ELF-1 (cell line): ENCODE results near the gene SURF2.

Source experiments
- DNase-seq: peaks from one replicate; pipeline ENCODE4 v3.0.0-alpha.2; 2016; ENCODE audit warnings: low read depth, low spot score

SURF2 gene

DNA sequence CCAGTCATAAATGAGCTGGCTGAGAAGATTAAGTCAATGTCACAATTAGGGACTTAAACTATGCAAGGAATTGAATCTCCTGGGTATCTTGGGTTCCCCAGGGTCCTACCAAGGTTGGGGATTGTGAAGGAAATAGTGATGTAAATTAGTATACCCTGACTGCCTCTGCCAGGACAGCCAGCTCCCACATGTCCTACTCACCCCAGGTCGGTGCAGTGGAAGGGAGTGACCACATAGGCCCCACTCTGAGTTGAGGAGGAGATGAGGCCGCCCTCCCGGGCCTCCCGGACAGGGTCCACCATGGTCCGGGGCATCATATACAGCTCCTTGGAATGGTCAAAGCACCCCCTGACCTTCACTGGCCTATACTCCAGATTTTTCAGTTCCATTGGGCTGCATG, 2.8 kb upstream of the SURF2 start:
- DNase-seq: no peak

DNA sequence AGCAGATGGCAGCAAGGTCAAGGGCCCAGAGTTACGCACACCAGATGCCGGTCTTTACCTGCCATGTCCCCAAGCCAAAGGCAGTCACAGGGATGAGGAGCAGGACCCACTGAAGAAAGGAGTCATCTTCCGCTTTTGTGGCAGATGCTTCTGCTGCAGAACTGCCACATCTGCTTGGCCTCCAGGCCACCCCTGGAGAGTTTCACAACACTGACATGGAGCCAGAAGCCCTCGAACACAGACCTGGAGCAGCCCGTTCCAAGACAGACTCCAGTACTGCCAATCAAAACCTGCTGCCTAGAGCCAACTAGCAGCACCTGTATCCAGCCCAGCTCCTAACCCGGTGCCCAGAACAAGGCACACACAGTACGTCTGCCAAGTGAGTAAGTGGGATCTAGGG, 1.6 kb upstream of the SURF2 start:
- DNase-seq: peak; percentile 19

DNA sequence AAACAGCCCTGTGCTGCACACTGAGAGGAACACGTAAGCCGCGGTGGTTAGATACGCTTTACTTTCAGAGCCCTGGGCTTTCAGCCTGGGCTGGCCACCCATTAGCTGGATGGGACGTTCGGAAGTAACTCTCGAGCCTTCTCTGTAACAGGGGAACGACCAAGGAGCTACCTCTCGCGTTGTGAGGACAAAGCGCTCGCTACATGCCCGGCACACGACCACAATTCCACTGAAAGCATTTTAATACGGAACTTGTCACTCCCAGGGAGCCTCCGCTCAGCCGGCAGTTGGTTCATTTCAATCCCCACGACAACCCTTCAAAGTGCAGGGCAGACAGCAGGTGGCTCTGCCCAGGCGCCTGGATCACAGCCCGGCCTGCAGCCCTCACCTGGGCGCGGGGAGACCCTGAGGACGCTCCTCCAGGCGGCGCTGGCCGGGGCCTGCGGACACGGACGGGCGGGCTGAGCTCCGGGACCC, 431 bp upstream of the SURF2 start:
- DNase-seq: peak; percentile 35

DNA sequence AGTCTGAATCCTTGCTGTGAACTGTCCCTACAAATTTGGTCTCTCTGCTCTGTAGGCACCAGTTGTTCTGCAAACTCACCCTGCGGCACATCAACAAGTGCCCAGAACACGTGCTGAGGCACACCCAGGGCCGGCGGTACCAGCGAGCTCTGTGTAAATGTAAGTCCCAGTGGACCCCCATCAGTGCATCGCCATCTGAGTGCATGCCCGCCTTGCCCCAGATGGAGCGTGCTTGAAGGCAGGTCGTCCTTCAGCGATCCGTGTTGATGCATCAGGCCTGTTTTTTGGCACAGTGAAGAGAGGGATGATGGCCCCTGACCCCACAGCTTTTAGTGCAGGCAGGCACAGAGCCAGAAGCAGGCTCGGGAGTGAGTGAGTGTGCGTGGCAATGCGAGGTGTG, 1.3 kb downstream of the SURF2 start:
- no peak for DNase-seq

DNA sequence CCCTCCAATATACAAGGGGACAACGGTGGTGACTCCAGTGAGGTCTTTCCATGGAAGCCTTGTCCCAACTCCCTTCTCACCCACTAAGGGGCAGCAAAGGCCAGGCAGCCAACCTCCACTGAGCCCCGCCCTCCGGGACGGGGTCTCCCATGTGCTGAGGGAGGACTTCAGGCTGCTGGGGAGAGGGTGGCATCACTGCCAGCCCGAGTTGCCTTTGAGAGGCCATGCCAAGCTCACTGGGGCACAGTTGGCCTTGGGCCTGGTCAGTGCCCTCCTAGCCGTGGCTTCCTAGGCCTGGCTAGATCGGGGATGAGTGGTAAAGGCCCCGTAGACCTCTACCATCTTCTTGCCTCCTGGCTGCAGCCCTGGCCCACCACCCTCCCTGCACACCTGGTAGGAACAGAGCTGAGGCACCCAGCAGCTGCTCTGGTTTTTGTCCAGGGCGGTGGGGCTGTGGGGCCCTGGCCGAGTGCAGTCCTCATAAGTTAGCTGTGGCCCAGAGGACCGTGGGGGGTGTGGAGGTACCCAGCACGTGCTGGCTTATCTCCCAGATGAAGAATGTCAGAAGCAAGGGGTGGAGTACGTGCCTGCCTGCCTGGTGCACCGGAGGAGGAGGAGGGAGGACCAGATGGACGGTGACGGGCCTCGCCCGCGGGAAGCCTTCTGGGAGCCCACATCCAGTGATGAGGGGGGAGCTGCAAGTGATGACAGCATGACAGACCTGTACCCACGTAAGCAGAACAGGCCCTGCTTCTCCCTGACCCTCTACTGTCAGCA, 3.2 kb downstream of the SURF2 start:
- DNase-seq: peak; percentile 64

DNA sequence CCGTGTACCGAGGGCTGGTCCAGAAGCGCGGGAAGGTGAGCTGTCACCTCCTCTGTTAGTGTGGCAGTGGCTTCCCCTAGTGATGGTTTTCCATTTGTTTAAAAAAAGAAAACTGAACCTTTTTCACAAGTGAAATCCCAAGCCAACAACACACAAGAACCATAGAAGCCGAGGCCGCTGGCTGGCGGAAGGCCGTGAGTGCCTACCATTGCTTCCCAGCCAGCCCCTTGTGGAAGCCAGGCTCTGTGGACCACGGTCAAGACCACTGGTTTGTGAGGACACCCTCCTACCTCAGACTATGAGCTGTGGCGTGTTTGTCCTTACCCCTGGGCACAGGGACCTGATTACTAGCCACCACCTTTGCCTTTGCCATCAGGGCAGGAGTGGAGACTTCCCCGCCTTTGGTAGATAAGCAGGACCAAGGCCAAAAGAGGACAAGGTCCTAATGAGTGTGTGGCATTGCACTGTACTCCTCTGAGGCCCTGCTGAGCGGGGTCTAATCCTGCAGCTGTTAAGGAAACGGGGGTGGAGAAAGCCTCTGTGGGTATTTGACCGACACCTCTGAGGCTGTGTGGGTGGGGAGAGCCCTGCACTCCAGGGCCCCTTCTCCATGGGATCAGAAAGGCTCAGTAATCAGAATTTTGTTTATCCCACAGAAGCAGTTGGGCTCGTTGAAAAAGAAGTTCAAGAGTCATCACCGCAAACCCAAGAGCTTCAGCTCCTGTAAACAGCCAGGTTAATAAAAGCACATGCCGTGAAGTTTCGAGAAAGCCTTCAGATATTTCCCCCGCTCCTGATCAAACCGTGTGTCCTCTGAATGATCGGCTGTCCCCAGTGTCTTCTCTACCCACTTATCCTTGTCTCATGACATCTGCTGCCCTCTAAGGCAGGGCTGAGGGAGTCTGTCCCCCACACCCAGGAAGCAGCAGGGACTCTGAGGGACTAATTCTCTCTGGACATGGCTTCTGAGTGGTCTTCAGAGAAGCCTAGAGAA, 4.3 kb downstream of the SURF2 start:
- no peak for DNase-seq

DNA sequence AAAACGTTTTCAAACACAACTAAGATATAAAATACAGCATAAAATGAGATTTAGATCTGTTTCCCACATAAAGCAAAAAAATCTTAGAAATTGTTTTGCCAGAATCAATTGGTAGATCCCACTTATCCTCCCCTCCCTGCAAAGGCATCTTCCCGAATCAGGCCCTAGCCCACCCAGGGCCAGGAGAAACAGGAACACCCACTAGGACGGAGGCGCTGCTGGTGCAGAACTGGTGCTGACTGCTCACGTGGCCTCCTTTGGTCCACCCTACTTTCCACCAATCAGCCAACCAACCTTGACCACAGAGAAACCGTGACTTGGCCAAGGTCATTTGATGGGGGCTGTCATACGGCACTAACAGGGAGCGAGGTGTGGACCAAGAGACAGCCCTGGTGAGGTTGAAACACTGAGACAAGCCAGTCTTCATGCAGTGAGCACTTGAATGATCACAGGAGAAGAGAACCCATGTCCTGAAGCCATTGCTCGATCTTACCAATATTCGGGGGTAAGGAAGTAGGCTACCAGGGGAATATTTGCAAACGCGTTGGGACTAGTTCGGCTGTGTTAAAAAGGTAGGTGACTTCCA, 5.2 kb downstream of the SURF2 start:
- DNase-seq: no peak

DNA sequence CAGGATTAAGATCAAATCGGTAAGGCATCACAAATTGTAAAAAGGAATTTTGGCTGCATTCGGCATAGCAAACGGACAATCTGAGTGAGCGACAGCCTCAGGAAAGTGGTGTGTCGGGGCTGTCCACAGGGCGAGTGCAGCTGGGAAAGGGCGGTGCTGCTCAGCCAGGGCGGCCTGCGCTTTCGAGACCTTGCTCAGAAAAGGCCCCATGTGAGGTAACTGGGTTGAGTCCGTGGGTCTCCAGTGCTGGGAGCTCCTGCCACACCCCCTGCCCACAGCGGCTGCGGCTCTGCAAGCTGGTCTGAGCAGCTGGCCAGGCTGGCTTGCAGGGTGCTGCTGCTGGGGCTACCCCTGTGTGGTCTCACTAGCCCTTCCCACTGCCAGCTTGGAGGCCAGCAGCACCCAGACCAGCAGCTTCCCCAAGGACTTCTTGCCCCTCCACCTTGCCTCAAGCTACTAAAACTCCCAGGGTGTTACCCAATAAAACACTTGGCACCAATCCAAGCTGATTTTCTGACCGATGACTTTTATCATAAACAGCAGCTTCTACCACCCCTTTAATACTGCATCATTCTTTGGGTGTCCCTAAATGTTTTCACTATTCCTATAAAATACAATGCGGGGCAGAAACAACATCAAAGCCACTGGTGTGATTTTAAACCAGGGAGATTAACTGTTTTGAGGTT, 6.2 kb downstream of the SURF2 start:
- no peak for DNase-seq

DNA sequence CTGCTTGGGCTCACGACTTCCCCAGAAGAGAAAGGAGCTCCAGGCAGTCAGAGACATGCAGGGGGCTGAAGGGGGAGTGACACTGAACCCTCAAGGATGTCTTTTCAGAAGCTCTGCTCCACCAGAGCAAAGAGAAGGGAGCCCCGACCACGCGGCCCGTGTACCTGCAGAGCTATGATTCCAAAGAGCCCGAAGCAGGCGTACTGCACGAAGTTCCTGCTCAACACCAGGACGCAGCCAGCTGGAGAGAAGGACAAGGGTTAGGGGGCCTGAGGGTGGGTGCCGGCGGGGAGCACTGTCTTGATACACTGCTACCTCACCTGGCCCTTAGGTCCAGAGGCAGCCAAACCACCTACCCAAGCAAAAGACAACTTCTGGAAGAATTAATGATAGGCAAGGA, 10.1 kb downstream of the SURF2 start:
- DNase-seq: no peak

DNA sequence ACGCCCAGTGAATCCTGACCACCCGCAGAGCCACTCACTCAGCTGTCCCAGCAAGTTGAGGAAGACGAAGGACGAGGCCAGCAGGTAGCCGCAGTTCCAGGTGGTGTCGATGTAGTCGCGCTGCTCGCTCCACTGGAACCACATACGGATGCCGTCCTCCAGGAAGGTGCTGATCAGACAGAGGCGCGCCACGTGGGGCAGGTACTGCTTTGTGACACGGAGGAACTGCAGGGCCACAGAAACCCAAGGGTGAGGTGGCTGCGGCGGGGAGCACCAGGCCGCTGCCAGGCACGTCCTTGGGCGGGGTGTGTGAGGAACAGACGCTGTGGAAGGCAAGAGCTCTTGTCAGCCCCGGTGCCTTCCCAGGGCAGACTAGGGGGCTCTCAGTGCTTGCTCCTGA, 10.9 kb downstream of the SURF2 start:
- DNase-seq: no peak

DNA sequence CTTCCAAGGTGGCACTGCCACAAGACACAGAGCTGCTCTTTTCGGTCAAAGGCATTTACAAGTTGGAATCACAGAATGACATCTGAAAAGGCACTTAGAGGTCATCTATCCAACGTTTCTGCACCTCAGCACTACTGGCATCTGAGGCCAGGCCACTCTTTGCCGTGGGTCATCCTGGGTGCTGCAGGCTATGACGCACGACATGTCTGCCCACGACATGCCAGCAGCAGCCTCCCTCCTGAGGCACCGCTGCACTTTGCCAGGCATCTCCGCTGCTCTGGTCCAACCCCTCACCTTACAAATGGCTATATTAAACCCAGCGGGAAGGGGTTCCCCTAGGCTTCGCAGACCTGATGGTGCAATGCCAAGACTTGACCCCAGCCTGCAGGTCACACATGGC, 11.4 kb downstream of the SURF2 start:
- DNase-seq: no peak

DNA sequence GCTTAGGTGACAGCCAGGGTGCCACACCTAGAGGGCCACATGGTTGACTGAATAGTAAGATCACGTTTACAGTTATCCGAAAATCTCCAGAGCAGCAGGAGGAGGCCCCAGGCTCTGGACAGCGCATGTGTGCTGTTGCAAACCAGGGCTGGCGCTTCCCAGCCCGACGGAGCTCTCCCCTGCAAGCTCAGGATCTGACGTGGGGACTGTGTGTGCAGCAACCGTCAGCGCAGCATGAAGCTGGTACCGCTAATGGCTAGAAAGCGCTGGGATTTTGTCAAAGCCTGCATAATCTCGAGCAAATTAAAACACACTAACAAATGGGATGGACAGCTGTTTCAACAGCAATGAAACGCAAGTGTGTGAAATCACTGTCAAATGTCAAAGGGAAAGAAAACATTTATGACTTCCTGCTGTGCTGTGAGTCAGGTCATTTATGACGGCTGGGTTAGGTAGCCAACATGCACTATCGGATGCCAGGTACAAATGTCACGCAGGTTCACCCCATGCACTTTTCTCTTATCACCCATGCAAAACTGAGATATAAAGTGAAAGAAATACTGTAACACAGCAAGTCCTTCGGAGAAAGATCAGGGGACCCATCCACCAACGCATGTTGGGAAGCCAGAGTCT, 12.0 kb downstream of the SURF2 start:
- no peak for DNase-seq

DNA sequence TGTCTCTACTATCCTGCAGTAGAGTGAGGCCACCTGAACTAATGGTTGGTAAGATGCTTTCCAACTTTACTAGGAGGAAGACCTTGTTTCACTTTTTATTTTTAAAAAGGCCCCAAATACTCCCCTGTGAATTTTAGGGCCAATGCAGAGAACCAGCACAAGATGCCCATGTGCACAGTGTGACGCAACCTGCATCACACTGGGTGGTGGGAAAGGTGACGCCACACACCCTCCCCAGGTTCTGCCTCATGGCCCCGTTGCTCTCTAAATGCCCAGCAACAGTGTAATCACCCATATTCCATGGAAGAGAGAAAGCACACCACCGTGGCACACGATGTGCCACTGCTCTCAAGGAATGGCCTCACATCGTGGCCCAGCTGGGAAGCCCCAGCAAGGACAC, 13.1 kb downstream of the SURF2 start:
- DNase-seq: no peak

DNA sequence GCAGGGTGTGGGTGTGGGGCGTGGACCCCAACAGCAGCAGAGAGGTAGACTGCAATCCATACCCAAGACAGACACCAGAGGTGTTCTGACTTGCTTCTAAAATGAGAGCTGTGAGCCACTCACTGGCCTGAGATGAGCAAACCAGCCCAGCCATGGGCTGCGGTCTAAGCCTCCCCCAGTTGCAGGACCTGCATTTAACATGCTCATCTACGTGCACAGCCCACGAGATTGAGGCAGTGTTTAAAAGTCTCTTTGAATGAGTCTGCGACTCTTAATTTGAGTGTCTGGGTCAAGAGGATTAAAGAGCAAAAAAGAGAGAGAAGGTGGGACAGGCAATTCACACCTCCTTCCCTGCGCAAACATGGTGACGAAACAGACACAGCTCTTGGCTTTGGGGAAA, 13.6 kb downstream of the SURF2 start:
- DNase-seq: no peak

DNA sequence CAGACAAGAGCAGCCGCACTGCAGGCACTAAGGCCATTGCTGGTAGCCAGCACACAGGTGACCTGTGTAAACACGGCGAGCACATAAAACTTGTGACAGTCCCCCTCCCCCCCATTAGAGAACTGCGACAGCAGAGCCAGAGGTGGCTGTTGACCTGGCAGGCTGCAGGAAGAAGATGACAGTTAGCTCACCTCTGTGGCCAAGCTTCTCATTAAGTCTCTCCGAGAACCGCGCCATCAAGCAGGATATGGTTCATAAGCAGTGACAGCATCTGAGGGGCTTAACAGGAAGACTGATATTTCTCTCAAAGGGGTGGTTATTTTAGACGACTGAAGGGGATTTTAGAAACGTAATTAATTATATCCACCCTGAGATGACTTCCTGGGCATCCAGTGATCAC, 14.3 kb downstream of the SURF2 start:
- DNase-seq: no peak

DNA sequence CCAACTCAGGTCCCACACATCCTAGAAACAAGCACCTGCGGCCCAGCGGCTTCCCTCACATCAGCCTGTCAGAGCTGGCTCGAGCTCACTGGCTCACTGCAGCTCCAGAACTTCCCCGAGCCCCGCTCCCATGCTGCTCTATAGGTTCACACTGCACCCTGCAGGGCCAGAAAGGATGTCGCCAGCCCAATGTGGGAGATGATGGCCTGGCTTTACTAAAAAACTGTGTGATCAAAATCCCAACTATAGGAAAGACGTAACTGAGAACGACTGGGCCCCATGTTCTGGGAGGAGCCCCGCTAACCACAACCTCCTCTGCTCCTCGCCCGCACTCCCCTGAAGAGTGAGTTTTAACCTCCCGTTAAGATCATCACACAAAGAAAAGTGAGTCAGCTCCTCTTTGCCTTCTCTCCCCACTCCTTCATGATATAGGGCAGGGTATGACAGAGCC, 14.9 kb downstream of the SURF2 start:
- no peak for DNase-seq

DNA sequence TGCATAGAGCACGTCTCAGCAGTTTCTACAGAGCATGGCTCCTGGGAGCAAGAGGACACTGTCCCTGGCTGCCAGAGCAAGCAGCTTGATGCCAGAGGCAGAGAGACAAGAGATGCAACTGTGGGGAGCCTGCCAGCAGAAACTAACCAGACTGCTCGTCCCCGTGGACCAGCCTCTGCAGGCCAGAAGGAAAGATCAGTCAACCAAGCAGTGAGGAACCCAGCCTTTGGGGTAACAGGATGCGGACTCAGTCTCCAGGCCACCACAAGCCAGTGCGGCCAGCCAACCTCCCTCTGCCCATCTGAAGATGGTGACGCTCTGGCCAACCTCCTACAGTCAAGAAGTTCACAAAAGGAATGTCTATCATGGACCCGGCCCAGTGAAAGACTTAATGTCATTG, 15.8 kb downstream of the SURF2 start:
- no peak for DNase-seq

DNA sequence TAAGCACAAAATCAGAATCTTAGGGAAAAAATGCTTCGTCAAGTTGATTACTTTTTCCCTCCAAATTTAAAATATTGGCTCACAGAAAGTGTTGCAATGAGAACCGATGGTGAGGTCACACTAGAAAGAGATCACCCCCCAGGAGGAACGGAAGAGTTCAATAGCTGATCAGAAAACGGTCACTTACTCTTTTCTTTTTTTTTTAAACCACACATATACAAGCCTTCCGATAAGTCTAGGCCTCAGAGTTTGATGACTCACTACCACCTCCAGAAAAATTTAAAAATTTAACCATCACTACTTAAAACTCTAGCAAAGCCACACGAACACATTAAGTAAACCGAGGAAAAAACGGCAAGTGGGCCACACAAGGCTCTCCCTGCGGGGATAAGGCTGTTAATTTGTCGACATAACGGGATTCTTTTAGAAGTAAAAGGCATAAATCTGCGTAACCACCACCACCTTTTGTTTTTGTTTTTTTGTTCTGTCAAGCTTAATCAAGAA, 18.3 kb downstream of the SURF2 start:
- no peak for DNase-seq

DNA sequence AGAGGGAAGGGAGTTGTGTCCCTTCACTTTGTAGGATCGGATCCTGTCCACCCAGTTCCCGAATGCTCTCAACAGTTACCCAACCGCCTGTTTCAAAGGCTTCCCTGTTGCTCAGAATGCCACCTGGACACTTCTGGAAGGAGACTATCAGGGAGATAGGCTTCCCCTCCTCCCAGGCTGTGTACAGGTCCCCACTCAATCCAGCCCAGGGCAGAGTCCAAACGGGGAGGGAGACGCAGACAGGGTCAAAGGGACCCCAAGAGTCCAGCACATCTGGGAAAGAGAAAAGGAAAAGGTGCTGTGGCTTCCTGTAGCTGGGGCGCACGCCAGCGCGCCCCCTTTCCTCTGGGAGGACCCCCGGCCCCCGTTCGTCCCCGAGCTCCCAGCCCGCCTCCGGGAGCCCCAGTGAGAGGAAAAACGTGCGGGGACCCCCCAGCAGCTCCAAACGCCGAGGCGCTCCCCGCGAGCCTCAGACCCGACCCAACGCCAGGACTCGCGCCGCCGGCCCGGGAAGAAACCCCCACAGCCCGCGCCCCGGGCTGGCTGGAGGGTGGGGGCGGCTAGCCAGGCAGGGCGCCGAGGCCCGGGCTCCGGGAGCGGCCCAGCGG, 18.9 kb downstream of the SURF2 start:
- peak; percentile 49 for DNase-seq
